GM19328 (cell line): ENCODE measurements around the gene GNAQ.
"Not testable (repeated sequence)": the region's sequence is repeated elsewhere in the genome, so short reads cannot be mapped to it uniquely, and the experiment has no call there.

Source experiments
- ATAC-seq: cut with Tn5 transposase; IDR thresholded peaks from one replicate; pipeline ENCODE4 v1.9.1; 2021; ENCODE audit warnings: mild to moderate bottlenecking, moderate library complexity; ENCODE audit not compliant: unreplicated experiment

The GNAQ gene

DNA sequence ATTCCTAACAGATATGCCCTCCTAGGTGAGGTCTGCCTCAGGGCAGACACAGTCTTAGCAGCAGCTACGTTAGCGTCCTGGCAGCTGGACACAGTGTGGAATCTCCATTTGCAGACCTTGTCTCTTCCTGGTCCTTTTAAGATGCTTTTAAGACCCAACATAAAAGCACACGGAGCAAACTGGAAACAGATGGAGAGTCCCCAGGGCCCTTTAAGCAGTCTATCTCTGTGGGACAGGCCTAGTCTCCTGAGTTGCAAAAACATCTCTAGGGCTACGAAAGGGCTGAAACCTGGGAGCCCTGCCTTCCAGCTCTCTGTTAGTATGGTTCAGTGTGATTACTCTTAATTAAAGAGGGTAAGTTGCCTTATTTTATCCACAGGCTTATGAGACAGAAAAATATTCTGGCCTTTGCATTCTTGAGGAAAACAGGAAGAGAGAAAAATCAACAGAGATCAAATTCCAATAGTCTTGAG is 317.5 kb downstream of the GNAQ start:
- ATAC-seq = no peak

DNA sequence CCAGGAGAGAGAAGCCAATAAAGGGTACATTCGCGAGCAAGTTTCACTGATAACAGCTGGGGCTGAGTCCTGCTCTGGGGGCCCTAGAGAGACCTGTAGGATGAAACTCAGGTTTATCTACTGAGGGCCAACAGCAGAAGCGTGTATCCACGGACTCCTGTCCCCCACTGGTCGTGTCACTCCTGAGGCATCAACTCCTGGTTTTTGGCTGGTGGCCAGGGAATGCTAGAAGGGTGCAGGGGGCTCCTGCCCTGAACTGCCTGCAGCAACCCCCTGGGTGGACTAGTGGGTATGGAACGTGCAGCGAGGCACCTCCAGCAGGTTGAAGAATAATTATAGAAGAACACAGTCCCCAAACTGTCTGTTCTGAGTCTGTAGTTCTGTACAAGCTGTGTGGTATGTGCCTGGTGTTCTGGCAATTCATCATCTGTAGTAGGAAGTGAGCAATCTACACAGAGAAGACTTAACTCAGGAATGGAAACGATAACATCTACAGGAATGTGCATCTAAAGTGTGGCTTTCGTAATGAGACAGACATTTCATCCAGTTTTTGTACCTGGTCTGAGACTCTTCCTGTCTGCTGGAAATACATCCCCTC is 319.0 kb downstream of the GNAQ start:
- no peak for ATAC-seq

DNA sequence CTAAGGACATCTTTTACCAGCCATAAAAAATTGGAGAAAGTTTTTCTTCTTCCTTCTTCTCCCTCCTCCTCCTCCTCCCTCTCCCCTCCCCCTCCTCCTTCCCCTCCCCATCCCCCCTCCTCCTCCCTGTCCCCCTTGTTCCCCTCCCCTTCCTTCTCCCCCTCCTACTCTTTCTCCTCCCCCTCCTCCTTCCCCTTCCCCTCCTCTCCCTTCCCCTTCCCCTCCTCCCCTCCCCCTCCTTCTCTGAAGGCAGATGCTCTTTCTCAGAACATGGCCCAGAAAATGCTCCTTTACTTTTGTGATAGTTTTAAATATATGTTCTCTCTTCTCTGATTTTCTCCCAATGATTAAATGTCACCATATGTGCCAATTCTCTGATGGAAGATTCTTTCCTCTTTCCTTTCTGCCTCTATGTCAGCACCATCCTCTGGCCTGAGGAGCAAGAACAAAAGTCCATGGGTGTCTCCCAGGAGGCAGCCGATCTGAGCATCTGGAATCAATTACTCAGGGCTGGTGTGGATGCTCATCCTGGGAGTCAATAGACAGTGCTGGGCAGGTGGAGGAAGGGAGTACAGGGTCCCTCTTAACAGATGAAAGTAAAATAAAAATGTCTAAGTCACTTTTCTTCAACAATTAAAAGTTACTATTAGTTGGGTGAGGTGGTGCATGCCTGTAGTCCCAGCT is 320.5 kb downstream of the GNAQ start:
- ATAC-seq = no peak

DNA sequence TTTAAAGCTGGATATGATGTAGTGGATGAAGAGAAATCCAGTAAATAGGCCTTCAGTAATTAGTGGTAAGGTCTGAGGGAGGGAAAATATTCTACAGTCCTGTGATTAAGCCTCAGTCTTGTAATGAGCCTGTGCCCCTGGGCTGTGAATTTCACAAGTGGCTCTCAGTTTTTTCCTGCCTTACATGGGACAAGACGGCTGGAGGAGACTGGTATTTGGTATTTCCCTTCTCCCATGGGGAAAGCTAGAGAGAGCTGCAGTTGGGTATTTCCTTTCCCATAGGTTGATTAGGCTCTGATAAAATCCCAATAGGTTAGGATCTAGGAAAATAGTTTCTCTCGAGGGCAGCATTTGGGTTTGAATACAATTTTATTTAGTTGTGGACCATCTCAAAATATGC is 321.3 kb downstream of the GNAQ start:
- ATAC-seq = no peak

DNA sequence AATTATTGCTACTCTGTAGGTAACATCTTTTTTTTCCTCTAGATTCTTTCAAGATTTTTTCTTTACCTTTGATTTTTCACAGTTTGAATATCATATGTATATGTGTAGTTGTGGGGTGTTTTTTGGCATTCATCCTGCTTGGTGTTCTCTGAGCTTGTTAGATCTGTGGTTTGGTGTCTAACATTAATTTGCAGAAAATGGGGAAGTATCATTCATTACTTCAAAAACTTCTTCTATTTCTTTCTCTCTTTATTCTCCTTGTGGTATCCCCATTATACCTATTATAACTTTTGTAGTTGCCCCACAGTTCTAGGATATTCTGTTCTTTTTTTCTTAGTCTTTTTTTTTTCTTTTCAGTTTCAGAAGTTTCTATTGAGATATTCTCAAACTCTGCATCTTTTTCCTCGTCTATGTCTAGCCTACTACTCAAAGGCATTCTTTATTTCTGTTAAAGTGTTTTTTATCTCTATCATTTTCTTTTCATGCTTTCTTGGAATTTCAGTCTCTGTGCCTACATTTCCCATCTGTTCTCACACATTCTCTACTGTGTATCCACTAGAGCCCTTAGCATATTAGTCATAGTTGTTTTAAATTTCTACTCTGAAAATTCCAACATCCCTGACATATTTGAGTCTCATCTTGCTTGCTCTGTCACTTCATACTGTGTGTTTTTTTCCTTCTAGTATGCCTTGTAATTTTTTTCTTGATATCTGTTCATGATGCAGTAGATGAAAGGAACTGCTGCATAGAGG is 323.4 kb downstream of the GNAQ start:
- ATAC-seq = no peak

DNA sequence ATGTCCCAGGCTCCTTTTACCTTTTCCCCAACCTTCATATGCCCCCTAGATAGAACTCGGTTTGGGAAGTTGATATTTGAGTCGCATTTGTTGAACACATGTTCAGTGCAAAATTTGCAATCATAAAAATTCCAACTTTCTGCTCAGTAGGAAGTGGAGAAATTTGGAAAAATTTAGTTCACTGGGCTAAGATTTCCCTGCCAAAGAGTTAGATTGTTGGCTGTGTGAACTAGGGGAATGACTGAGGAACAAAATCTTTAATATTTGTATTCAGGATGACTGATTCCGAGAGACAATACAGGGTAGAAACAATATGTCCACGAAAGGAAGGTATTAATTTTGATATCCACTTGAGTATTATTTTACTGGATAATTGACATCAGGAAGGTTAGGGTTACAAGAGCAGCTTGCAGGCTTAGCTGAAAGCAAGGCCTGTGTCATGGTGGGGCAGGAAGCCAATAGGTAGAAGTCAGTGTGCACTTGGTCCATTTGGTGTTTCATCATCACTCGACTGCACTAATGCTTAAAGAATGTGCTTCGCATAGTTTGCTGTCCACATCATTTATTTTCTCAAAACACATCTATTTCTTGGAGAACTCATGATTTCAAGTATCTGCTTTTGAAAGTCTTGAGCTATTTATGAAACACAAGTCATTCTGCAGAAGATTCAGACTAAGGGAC is 324.1 kb downstream of the GNAQ start:
- no peak for ATAC-seq

DNA sequence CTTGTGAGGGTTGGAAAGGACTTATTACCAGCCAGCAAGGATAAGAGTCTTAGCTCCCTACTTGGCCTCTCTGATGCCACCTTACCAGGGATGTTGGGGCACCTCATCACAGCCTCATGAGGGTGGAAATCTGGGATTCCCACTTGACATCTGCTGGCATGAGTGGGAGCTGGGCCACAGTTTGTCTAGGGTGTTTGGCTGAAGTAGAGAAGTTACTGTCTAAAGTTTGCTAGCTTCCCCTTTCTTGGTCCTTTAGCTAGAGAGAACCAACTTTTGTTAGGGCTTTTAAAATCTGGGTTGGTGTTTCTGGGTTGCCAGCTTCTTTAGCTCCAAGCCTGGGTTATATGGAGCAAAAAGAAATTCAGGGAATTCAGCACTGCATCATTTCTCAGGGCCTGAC is 326.0 kb downstream of the GNAQ start:
- ATAC-seq = no peak

DNA sequence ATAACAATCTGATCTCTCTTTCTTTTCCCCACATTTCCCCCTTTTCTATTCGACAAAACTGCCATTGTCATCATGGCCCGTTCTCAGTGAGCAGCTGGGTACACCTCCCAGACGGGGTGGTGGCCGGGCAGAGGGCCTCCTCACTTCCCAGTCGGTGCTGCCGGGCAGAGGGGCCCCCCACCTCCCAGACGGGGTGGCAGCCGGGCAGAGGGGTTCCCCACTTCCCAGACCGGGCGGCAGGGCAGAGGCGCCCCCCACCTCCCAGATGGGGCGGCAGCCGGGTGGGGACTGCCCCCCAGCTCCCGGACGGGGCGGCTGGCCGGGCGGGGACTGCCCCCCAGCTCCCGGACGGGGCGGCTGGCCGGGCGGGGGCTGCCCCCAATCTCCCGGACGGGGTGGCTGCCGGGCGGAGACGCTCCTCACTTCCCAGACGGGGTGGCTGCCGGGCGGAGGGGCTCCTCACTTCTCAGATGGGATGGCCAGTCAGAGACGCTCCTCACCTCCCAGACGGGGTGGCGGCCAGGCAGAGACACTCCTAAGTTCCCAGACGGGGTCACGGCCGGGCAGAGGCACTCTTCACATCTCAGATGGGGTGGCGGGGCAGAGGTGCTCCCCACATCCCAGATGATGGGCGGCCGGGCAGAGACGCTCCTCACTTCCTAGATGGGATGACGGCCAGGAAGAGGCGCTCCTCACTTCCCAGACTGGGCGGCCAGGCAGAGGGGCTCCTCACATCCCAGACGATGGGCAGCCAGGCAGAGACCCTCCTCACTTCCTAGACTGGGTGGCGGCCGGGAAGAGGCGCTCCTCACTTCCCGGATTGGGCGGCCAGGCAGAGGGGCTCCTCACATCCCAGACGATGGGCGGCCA is 328.9 kb downstream of the GNAQ start:
- not testable (repeated sequence) for ATAC-seq

DNA sequence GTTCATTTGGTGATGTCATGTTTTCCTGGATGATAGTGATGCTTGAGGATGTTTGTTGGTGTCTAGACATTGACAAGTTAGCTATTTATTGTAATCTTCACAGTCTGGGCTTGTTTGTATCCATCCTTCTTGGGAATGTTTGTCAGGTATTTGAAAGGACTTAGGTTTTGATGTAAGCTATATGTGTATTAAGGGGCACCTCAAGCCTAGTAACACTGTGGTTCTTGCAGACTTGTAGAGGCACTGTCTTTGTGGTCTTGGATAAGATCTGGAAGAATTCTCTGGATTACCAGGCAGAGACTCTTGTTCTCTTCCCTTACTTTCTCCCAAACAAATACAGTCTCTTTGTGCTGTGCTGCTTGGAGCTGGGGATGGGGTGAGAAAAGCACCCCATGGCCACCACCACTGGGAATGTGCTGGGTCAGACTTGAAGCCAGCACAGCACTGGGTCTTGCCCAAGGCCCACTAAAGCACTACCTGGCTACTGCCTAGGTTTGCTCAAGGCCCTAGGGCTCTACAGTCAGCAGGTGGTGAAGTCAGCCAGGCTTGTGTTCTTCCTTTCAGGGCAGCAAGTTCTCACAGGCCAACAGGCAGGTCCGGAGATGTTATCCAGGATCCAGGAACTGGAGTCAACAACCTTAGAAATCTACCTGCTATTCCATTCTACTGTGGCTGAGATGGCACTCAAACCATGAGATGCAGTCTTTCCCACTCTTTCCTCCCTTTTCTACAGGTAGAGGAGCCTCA is 334.2 kb downstream of the GNAQ start:
- ATAC-seq = no peak

DNA sequence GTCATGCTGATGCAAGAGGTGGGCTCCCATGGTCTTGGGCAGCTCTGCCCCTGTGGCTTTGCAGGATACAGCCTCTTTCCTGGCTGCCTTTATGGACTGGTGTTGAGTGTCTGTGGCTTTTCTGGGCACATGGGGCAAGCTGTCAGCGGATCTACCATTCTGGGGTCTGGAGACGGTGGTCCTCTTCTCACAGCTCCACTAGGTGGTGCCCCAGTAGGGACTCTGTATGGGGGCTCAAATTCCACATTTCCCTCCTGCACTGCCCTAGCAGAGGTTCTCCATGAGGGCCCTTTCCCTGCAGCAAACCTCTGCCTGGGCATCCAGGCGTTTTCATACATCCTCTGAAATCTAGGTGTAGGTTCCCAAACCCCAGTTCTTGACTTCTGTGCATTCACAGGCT is 340.9 kb downstream of the GNAQ start:
- ATAC-seq = not testable (repeated sequence)

DNA sequence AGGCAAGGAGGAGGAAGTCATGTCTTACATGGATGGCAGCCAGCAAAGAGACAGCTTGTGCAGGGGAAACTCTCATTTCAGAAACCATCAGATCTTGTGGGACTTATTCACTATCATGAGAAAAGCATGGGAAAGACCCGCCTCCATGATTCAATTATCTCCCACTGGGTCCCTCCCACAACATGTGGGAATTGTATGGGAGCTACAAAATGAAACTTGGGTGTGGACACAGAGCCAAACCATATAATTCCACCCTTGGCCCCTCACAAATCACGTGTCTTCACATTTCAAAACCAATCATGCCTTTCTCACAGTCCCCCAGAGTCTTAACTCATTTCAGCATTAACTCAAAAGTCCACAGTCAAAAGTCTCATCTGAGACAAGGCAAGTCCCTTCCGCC is 341.5 kb downstream of the GNAQ start:
- ATAC-seq = not testable (repeated sequence)

DNA sequence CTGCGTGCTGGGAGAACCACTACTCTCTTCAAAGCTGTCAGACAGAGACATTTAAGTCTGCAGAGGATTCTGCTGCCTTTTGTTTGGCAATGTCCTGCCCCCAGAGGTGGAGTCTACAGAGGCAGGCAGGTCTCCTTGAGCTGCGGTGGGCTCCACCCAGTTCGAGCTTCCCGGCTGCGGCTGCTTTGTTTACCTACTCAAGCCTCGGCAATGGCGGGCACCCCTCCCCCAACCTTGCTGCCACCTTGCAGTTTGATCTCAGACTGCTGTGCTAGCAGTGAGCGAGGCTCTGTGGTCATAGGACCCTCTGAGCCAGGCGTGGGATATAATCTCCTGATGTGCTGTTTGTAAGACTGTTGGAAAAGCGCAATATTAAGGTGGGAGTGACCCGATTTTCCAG is 343.9 kb downstream of the GNAQ start:
- ATAC-seq = not testable (repeated sequence)

DNA sequence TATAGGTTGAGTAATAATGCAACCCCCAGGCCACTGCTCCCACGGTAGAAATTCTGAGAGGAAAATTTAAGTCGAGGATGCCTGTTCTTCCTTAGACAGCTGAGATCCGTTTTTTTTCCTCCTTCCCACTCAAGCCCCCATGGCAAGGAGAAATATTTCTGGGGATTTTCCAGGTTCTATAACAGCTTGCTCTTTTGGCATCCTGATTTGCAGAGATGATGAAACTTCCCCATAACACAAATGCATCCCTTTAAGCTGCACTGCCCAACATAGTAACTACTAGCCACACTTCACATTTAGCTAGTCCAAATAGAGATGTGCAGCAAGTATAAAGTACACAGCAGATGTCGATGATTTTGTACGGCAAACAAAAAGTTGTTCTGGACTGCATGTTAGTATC is 351.0 kb downstream of the GNAQ start:
- ATAC-seq = no peak

DNA sequence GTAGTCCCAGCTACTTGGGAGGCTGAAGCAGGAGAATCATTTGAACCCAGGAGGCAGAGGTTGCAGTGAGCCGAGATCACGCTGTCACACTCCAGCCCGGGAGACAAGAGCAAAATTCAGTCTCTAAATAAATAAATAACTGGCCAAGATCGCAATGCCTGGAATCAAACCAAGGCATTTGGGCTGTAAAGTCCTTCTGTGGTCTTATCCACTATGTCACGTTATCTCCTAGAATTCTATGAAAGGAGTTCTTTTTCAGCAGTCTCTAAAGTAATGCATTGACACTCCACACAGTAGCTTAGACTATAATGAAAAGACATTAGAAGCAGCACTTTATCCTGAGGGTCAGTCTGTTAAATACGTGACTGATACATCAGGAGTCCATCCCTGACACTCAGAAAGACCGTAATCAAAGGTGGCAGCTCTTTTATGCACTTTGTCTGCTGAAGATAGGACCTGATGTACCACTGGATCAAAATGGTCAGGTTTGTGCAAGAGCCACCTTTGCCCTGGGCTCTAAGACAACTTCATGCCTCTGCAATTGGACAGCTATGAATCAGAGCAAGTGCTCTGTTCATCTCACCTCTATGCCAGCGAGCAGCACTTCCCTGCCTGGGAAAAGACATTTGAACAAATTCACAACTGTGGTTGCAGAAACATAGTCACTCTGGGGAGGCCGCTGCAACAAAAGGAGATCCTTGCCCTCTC is 351.8 kb downstream of the GNAQ start:
- ATAC-seq = no peak

DNA sequence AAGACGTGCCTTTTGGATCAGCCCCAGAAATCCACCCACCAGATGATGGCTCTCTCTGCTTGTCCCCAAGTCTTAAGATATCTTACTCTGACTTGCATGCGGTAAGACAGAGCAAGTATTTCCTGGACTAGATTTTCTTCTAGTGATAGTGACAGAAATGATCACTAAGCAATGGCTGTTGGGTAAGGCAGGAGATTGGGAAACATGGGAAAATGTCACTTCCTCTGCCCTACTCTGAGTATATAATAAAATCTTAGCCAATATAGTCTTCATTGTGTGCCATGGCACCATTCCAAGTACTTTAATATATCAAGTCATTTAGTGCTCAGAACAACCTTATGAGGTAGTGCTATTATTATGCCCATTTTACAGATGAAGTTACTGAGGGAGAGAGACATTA is 352.5 kb downstream of the GNAQ start:
- no peak for ATAC-seq

DNA sequence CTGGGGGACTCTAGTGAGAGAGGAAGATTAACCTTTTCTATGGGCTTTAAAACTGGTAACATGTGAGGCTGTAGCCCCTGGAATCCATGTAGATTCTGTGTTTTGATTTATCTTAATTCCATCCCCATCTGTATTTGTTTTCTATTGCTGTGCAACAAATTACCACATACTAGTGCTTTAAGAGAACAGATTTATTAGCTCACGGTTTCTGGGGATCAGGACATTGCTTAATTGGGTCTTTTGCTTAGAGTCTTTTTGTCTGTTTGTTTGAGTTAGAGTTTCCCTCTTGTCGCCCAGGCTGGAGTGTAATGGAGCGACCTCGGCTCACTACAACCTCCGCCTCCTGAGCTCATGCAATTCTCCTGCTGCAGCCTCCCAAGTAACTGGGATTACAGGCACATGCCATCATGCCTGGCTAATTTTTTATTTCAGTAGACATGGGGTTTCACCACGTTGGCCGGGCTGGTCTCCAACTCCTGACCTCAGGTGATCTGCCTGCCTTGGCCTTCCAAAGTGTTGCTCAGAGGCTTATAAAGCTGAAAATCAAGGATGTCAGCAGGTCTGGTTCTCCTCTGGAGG is 353.6 kb downstream of the GNAQ start:
- no peak for ATAC-seq

DNA sequence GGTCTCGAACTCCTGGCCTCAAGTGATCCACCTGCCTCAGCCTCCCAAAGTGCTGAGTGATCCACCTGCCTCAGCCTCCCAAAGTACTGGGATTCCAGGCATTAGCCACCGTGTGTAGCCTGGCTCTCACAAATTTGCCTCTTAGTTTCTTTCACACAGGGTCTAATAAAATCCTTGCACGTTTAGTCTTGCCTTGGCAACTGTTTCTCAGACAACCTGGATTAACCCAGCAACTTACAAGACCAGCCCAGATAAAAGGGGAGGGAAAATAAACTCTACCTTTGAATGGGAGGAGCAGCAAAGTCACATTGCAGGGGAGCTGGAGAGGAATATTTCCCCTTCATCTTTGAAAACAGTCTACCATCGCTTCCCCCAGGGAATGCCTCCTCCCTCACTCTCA is 354.2 kb downstream of the GNAQ start:
- ATAC-seq = no peak

DNA sequence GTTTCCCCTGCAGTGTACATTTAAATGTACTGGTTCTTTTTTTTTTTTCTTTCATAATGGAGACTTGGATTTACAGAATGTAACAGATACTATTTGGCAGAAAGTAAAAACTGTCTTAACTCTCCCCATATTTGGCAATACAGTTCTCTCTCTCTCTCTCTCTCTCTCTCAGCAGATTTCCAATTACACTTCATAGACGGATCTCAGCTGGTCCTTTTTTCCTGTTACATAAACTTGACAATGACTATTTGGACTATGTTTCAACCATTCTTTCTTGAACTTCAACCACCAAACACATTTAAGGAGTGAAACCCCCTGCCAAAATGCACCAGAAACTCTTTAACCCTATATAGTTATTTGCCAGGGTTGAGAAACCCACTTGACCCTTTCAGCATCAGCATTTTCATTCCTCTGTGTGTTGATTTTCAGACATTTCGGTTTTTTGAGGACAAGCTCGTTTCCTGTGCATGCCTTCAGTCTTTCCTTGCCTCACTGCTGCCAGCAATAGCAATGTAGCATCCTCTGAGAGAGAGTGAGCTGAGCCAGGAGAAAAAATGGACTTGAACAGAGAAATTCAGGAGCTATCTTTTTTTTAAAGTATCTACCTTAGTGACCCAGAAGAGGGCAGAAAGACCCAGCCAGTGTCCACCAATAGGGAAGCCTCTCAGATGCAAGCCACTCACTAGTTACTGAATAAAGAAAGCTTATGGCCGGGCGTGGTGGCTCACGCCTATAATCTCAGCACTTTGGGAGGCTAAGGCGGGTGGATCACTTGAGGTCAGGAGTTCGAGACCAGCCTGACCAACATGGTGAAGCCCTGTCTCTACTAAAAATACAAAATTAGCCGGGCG is 357.4 kb downstream of the GNAQ start:
- ATAC-seq = no peak
